GM21381 (cell line): ENCODE measurements around the gene MRPS35.

Experiments used
- ATAC-seq: cut with Tn5 transposase; IDR thresholded peaks from one replicate; pipeline ENCODE4 v1.9.1; 2021; ENCODE audit warnings: mild to moderate bottlenecking, moderate library complexity; ENCODE audit not compliant: unreplicated experiment

The MRPS35 gene

DNA sequence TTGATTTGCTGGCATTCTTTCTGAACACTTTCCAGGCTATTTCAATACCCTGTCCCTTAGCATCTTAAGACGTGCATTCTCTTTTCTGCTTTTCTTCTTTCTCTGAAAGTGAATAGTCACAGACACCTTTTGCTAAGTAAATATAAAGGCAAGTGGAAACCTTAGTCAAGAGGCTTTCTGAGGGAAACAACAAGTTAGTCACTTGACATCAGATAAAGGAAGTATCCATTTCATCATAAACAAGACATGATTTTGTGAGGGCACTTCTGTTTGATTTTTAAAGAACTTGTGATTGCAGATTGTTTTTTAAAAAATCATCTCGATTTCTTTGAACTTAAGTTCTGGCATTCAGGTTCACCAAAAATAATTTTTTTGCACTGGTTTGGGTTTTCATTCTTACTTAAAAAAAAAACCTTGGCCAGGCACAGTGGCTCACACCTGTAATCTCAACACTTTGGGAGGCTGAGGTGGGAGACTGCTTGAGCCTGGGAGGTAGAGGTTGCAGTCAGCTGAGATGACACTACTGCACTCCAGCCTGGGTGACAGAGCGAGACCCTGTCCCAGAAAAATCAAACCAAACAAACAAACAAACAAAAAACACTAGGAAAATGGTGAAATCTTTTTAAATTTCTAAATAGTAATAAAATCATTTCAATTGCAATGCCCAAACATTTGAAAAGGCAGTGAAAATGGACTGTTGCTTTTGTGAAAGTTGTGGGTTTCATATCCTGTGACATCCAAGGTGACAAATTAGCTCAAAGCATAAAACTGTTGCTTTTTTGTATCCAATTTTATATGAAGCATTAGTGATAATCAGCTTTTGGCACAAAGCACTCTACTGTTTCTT, 61.1 kb downstream of the MRPS35 start:
- ATAC-seq: no peak

- no peak for ATAC-seq
Measured at GRCh38 chr12:27772328-27773049, 61.9 kb downstream of the MRPS35 start.

DNA sequence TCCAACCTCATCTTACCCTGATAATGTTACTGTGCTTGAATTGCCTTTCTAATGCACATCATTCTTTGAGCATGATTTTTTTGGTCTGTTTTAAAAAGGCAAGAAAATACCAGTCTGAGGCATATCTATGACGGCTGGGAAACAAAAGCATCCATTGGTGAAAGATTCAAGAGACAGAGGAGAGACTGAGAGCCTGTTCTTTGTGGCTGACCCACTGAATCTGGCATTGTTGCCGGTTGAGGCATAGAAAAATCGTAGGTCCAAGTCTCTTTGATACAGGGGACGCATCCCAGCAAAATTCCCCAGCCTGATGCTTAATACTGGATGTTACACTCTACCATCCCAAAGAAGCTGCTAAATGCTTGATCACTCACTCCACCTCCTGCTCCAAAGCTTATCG, 66.5 kb downstream of the MRPS35 start:
- ATAC-seq: no peak

GRCh38 chr12:27778206-27778605, 67.6 kb downstream of the MRPS35 start:
- no peak for ATAC-seq

GRCh38 chr12:27779416-27779919, 68.8 kb downstream of the MRPS35 start:
- ATAC-seq: peak; percentile 4

- peak; percentile 71 for ATAC-seq
Measured at GRCh38 chr12:27779920-27780611, 69.4 kb downstream of the MRPS35 start, which contains the start of the genes KLHL42 and MANSC4. TSS of gene KLHL42 (plus strand) at chr12:27780233. CDS start at chr12:27780331, 98 bp downstream. TSS of gene MANSC4 (minus strand) at chr12:27780236. CDS start at chr12:27771276, 8,960 bp downstream.

DNA sequence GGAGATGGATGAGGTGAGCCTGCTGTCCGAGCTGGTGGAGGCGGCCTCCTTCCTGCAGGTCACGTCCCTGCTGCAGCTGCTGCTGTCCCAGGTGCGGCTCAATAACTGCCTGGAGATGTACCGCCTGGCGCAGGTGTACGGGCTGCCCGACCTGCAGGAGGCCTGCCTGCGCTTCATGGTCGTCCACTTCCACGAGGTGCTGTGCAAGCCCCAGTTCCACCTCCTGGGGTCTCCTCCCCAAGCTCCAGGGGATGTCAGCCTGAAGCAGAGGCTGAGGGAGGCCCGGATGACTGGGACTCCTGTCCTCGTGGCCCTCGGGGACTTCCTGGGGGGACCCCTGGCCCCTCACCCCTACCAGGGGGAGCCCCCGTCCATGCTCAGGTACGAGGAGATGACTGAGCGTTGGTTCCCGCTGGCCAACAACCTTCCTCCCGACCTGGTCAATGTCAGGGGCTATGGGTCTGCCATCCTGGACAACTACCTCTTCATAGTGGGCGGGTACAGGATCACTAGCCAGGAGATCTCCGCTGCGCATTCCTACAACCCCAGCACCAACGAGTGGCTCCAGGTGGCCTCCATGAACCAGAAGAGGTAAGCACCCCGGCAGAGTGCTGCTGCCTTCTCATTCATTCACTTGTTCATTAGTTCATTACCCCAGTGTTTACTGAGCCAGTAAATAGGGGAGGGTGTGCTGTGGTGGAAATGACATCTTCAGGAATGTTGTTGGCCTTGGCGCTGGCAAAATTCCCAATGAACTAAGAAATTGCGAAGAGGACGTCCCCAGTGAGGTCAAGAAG, 70.2 kb downstream of the MRPS35 start:
- ATAC-seq: peak; percentile 28

DNA sequence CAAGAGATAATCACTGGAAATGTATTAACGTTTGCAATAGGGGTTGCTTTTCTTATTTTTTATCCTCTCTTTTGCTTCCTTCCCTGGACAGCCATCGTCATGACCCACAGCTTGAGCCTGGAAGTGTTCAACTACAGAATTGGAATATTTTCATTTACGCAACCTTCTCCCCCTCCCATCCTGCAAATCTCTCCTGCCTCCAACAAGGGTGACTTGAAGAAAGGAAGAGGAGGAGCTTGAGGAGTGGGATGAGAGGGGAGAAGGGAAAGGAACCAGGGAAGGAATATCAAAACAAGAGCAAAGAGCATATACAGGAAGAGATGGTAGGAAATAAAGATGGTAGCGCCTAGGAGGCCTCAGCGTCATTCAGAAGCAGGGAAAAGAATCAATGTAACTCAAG, 71.0 kb downstream of the MRPS35 start:
- ATAC-seq: no peak

GRCh38 chr12:27782481-27782880, 71.8 kb downstream of the MRPS35 start:
- ATAC-seq: no peak

GRCh38 chr12:27785882-27786570, 75.4 kb downstream of the MRPS35 start:
- ATAC-seq: no peak

GRCh38 chr12:27787559-27787958, 76.9 kb downstream of the MRPS35 start:
- no peak for ATAC-seq

DNA sequence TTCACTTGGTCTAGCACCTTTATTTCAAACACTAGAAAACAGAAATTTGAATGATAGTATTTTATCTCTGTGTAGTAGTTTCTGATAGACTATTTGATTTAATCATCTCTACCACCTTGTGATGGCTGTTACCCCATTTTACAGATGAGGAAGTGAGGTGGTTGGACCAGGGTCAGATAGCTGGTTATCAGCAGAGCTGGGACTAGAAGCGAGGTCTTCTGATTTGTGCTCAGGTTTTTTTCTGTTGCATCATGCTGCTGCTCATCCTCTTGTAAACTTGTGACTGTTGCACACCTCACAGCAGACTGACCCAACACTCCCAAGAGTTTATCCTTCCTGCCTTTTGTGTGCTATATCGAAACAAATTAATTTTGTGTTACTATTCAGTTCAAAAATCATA, 79.5 kb downstream of the MRPS35 start:
- ATAC-seq: no peak

GRCh38 chr12:27794818-27795584, 84.4 kb downstream of the MRPS35 start:
- no peak for ATAC-seq

- no peak for ATAC-seq
Measured at GRCh38 chr12:27796128-27796527, 85.5 kb downstream of the MRPS35 start.

- ATAC-seq: no peak
Measured at GRCh38 chr12:27797301-27798025, 86.8 kb downstream of the MRPS35 start.

DNA sequence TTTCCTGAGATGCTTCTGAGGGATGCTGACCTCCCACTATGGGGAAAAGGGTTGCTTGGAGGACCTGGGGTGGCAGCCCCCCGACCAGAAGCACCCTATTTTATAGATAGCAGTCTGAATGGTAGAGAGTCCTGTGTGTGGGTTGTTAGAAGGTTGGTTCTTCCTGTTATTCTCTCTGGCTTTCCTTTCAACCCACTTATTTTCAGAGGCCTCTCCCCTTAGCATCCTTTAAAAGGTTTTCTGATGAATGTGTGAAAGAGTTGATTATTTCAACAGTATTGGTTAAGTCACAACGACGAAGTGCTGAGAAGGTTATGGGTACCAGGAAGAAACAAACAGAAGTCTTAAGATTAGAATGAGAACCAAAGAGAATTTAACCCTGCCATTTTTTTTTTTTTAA, 90.2 kb downstream of the MRPS35 start:
- ATAC-seq: no peak

DNA sequence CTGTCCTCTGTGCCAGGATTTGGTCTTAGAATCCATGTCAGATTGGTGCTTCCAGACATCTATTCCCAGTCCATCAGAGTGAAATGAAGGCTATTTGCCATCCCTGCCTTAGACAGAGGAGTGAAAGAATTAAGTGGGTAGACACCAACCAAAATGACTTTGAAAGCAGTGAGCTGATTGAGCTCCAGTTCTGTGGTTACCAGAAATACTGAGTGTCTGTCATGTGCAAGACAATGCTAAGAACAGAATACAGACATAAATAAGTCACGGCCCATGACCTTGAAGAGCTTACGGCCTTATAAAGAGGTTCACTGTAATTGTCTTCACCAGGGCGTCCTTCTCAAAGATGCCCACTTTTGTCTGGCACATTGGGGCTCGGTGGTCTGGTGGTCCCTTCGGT, 91.0 kb downstream of the MRPS35 start:
- no peak for ATAC-seq

GRCh38 chr12:27802511-27802910, 91.9 kb downstream of the MRPS35 start:
- ATAC-seq: no peak
